IPS-18c (cell line): ENCODE measurements around the gene PSD.

ENCODE experiments used
- H3K4me3 ChIP-seq: 2 replicates; pipeline ENCODE4 v1.7.0; 2013; ENCODE audit warnings: low read depth, mild to moderate bottlenecking, low read length, moderate library complexity; ENCODE audit not compliant: insufficient read depth
- H3K9me3 ChIP-seq: one replicate; pipeline ENCODE4 v1.6.1; 2013; ENCODE audit warnings: mild to moderate bottlenecking, low read length, moderate library complexity; ENCODE audit not compliant: control insufficient read depth, insufficient read depth

Gene PSD

GRCh38 chr10:102384053-102384452, 34.5 kb downstream of the PSD start:
- no peak overlapping the region for H3K4me3 ChIP-seq
- no peaks in the 10 kb centered on the region for H3K9me3 ChIP-seq

- H3K4me3 ChIP-seq: no peak overlapping the region
- no peaks in the 10 kb centered on the region for H3K9me3 ChIP-seq
Measured at GRCh38 chr10:102382871-102383270, 35.7 kb downstream of the PSD start.

DNA sequence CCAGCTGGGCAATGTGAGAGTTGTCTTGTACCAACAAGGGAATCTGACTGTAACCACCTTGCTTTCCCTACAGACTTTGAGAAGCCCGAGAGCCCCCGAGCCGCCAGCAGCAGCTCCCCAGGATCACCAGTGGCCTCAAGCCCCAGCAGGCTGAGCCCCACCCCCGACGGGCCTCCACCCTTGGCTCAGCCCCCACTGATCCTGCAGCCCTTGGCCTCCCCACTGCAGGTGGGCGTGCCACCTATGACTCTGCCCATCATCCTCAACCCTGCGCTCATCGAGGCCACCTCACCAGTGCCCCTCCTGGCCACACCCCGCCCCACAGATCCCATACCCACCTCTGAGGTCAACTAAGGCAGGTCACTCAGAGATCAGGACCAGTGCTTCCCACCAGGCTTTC, 36.6 kb downstream of the PSD start:
- H3K4me3 ChIP-seq: no peak overlapping the region
- no peaks in the 10 kb centered on the region for H3K9me3 ChIP-seq

GRCh38 chr10:102379383-102379782, 39.2 kb downstream of the PSD start:
- Histone ChIP-seq H3K4me3 (no peak overlapping the region), H3K9me3 (no peaks in the 10 kb centered on the region)

DNA sequence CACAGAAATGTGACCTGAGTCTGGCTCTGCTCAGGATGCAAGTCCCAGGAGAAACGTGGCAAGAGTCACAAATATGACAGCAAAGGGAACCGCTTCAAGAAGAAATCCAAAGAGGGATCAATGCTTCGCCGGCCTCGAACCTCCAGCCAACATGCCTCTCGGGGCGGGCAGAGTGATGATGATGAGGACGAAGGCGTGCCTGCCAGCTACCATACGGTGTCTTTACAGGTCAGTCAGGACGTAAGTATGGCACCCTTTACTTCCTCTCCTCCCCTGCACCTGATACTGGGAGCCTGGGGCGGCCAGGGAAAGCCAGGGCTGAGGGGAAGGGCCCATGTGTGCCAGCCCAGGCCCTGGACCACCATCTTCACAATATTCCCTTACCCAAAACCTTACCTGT, 41.7 kb downstream of the PSD start:
- Histone ChIP-seq H3K4me3 (no peak overlapping the region), H3K9me3 (no peaks in the 10 kb centered on the region)

GRCh38 chr10:102375867-102376266, 42.7 kb downstream of the PSD start:
- no peak overlapping the region for H3K4me3 ChIP-seq
- H3K9me3 ChIP-seq: no peaks in the 10 kb centered on the region

GRCh38 chr10:102375250-102375649, 43.3 kb downstream of the PSD start:
- H3K4me3 ChIP-seq: no peak overlapping the region
- peaks cover under 1% of the 10 kb centered on the region for H3K9me3 ChIP-seq

- H3K4me3 ChIP-seq: no peak overlapping the region
- peaks cover 3% of the 10 kb centered on the region for H3K9me3 ChIP-seq
Measured at GRCh38 chr10:102371295-102371694, 47.3 kb downstream of the PSD start.

GRCh38 chr10:102368077-102368476, 50.5 kb downstream of the PSD start:
- Histone ChIP-seq H3K4me3 (no peak overlapping the region), H3K9me3 (peaks cover 3% of the 10 kb centered on the region)

GRCh38 chr10:102367441-102367840, 51.1 kb downstream of the PSD start:
- Histone ChIP-seq H3K4me3 (no peak overlapping the region), H3K9me3 (peaks cover 3% of the 10 kb centered on the region)

DNA sequence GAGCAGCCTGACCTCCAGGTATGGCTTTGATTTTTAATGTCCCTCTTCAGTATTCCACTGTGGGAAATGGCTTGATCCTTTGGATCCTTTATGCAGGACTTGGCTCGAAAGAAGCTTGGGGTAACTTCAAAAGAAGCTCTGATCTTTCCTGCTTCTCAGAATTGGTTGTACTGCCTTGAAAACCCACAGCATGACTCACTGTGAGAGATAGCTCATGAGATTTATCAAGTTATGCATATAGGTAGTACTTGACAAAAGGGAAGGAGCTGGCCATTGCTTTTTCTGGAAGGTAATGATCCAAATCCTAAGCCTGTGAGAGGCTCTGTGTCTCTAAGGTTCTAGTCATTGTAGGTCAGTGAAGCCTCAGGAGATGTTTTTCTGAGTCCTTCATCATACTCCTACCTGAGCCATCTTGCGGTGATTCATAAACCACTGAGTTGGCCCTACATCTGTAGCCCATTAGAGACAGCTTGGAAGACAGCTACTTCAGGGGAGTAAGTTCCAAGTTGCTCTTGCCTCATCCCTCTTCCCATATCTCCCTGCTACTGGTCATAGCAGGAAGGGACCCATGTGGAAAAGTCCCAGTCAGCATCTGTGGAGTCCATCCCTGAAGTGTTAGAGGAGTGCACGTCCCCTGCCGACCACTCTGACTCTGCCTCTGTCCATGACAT, 59.7 kb downstream of the PSD start:
- Histone ChIP-seq H3K4me3 (no peak overlapping the region), H3K9me3 (no peaks in the 10 kb centered on the region)

DNA sequence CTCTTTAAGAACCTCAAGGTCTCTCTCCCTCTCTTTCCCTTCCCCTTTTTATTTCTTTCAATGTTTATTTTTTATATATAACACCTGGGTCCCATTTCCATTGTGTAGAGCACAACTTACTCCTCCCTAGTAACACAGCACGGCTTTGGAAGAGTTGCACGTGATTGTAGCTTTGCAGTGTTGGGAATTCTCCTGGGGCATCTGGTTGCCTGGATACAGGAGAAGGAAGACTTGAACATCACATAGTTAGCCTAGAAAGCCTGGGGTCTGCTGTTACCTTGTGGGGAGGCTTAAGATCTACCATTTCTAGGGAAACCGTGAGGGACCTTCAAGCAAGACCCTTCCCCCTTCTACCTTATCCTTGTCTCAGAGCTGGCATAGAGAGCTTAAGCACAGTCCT, 64.1 kb downstream of the PSD start:
- H3K4me3 ChIP-seq: no peak overlapping the region
- no peaks in the 10 kb centered on the region for H3K9me3 ChIP-seq
